A549 (cell line): ENCODE measurements around the gene DDX18. TPM values are rescaled to one million over a fixed set of nuclear protein-coding genes. Genes with fewer than 3 reads are reported as not detected.

Source experiments
- ATOH8 ChIP-seq: fragments of 250-450 bp; sonication (Bioruptor Pico); IDR thresholded peaks from 2 replicates; pipeline ENCODE4 v1.5.0; 2020; ENCODE audit warnings: low read depth, mild to moderate bottlenecking, moderate library complexity
- CBX8 ChIP-seq: fragments of 200-600 bp; sonication (generic); IDR thresholded peaks from 2 replicates; pipeline ENCODE4 v1.6.1; 2016
- CEBPB ChIP-seq, 2 experiments: fragments of >200 bp in 1 of 2; sonication (Bioruptor Twin) in 1 of 2; formaldehyde crosslinking in 1 of 2; IDR thresholded peaks; 2 replicates each; pipeline ENCODE4 v1.6.1; 2012 to 2016
- EHMT2 ChIP-seq: fragments of 200-600 bp; sonication (generic); IDR thresholded peaks from 2 replicates; pipeline ENCODE4 v1.6.1; 2016; ENCODE audit warnings: antibody characterized with exemption, low read depth, mild to moderate bottlenecking, moderate library complexity
- FOSL2 ChIP-seq, 2 experiments: fragments of 450-650 bp in 1 of 2; fragments of >200 bp in 1 of 2; sonication (Bioruptor Twin) in 1 of 2; formaldehyde crosslinking; IDR thresholded peaks; 2 replicates each; pipeline versions ENCODE4 v1.5.0 to v1.6.1; 2016 to 2020; ENCODE audit warnings: mild to moderate bottlenecking in 1 of 2, moderate library complexity in 1 of 2
- FOXS1 ChIP-seq: fragments of 250-450 bp; sonication (Bioruptor Pico); IDR thresholded peaks from 2 replicates; pipeline ENCODE4 v1.5.0; 2020; ENCODE audit warnings: mild to moderate bottlenecking, moderate library complexity
- HDAC2 ChIP-seq: fragments of 200-600 bp; sonication (generic); IDR thresholded peaks from 2 replicates; pipeline ENCODE4 v1.6.1; 2016
- HOXA7 ChIP-seq: fragments of 250-450 bp; sonication (Bioruptor Pico); IDR thresholded peaks from 2 replicates; pipeline ENCODE4 v1.5.0; 2020; ENCODE audit warnings: mild to moderate bottlenecking, moderate library complexity
- HOXB5 ChIP-seq: fragments of 250-450 bp; sonication (Bioruptor Pico); IDR thresholded peaks from 2 replicates; pipeline ENCODE4 v1.5.0; 2020; ENCODE audit warnings: mild to moderate bottlenecking, moderate library complexity
- JUN ChIP-seq, 2 experiments: fragments of >200 bp; sonication (Bioruptor Twin); formaldehyde crosslinking; IDR thresholded peaks; 2 replicates in 1 of 2; 3 replicates in 1 of 2; pipeline ENCODE4 v1.6.1; 2016 to 2017
- JUNB ChIP-seq: fragments of >200 bp; sonication (Bioruptor Twin); formaldehyde crosslinking; IDR thresholded peaks from 2 replicates; pipeline ENCODE4 v1.6.1; 2016
- MAX ChIP-seq: IDR thresholded peaks from 2 replicates; pipeline ENCODE4 v1.6.1; 2012
- MYC ChIP-seq: IDR thresholded peaks from 2 replicates; pipeline ENCODE4 v1.6.1; 2012; ENCODE audit warnings: mild to moderate bottlenecking, inconsistent platforms, low read length, improper control_type of control experiment, borderline replicate concordance
- NPAS2 ChIP-seq: fragments of 250-450 bp; sonication (Bioruptor Pico); IDR thresholded peaks from 2 replicates; pipeline ENCODE4 v1.8.0; 2022; ENCODE audit warnings: mild to moderate bottlenecking, moderate library complexity, borderline replicate concordance
- POLR2A ChIP-seq: IDR thresholded peaks from 2 replicates; pipeline ENCODE4 v1.6.1; 2012; ENCODE audit warnings: mild to moderate bottlenecking, low read length
- RAD21 ChIP-seq, 2 experiments: fragments of >200 bp in 1 of 2; sonication (Bioruptor Twin) in 1 of 2; formaldehyde crosslinking in 1 of 2; IDR thresholded peaks in 1 of 2; conservative IDR thresholded peaks in 1 of 2; 2 replicates in 1 of 2; 3 replicates in 1 of 2; pipeline ENCODE4 v1.6.1; 2012 to 2018; ENCODE audit warnings: inconsistent platforms in 1 of 2
- RFX5 ChIP-seq: fragments of 450-650 bp; IDR thresholded peaks from 2 replicates; pipeline ENCODE4 v1.7.1; 2014; ENCODE audit warnings: antibody characterized with exemption, mild to moderate bottlenecking, moderate library complexity
- USF2 ChIP-seq: fragments of 450-650 bp; IDR thresholded peaks from 2 replicates; pipeline ENCODE4 v1.6.1; 2014; ENCODE audit warnings: antibody characterized with exemption
- ZFP36 ChIP-seq: fragments of 450-650 bp; IDR thresholded peaks from 2 replicates; pipeline ENCODE4 v1.6.1; 2014; ENCODE audit warnings: borderline replicate concordance; ENCODE audit not compliant: partially characterized antibody
- ZNF302 ChIP-seq: fragments of 250-450 bp; sonication (Bioruptor Pico); IDR thresholded peaks from 2 replicates; pipeline ENCODE4 v1.9.0; 2021; ENCODE audit warnings: inconsistent platforms, mild to moderate bottlenecking, moderate library complexity
- ZSCAN20 ChIP-seq: fragments of 250-450 bp; sonication (Bioruptor Pico); IDR thresholded peaks from 2 replicates; pipeline ENCODE4 v1.8.0; 2022; ENCODE audit warnings: mild to moderate bottlenecking, moderate library complexity
- polyA plus RNA-seq, 4 experiments: library from polyadenylated mRNA; depleted of rRNA in 3 of 4; stranded (reverse); fragments of >200 nt; fragmentation: RNase III in 1 of 4; extraction: RNeasy Plus Mini Kit Qiagen cat#74134 plus additional on column Dnase treatment in 1 of 4; gene quantifications; 2 replicates in 3 of 4; 3 replicates in 1 of 4; pipeline ENCODE4 v1.2.3, GENCODE V29; 2011 to 2017
- TF ChIP-seq, protein P1 (sequence below): IDR thresholded peaks from 2 replicates; pipeline ENCODE4 v1.6.1; 2012
- TF ChIP-seq, protein P2 (sequence below): fragments of >200 bp; sonication (Bioruptor Twin); formaldehyde crosslinking; IDR thresholded peaks from 3 replicates; pipeline ENCODE4 v1.5.1; 2016
- TF ChIP-seq, protein P3 (sequence below): fragments of 150-350 bp; IDR thresholded peaks from 2 replicates; pipeline ENCODE4 v1.6.1; 2014; ENCODE audit warnings: low read depth, mild to moderate bottlenecking, low read length

Gene DDX18
- polyA plus RNA-seq, 2 of the 4 experiments (the other 2 are of a cell fraction), result 66.6 to 115 TPM

- peak; percentile 97 for TF ChIP-seq MYC
- TF ChIP-seq EHMT2, result no peak
- TF ChIP-seq ATOH8 (CRISPR knock-in tag), result no peak
- TF ChIP-seq NPAS2 (CRISPR knock-in tag), result no peak
- TF ChIP-seq JUNB, result no peak
- TF ChIP-seq, protein P1, sequence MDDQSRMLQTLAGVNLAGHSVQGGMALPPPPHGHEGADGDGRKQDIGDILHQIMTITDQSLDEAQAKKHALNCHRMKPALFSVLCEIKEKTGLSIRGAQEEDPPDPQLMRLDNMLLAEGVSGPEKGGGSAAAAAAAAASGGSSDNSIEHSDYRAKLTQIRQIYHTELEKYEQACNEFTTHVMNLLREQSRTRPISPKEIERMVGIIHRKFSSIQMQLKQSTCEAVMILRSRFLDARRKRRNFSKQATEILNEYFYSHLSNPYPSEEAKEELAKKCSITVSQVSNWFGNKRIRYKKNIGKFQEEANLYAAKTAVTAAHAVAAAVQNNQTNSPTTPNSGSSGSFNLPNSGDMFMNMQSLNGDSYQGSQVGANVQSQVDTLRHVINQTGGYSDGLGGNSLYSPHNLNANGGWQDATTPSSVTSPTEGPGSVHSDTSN, result peak; percentile 59; the same call in 1 of the 2 replicates
- TF ChIP-seq HOXB5 (CRISPR knock-in tag), result no peak
- TF ChIP-seq, protein P2, sequence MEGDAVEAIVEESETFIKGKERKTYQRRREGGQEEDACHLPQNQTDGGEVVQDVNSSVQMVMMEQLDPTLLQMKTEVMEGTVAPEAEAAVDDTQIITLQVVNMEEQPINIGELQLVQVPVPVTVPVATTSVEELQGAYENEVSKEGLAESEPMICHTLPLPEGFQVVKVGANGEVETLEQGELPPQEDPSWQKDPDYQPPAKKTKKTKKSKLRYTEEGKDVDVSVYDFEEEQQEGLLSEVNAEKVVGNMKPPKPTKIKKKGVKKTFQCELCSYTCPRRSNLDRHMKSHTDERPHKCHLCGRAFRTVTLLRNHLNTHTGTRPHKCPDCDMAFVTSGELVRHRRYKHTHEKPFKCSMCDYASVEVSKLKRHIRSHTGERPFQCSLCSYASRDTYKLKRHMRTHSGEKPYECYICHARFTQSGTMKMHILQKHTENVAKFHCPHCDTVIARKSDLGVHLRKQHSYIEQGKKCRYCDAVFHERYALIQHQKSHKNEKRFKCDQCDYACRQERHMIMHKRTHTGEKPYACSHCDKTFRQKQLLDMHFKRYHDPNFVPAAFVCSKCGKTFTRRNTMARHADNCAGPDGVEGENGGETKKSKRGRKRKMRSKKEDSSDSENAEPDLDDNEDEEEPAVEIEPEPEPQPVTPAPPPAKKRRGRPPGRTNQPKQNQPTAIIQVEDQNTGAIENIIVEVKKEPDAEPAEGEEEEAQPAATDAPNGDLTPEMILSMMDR, result peak; percentile 99
- no peak for TF ChIP-seq HDAC2
- TF ChIP-seq USF2, result peak; percentile 72
- peak in 1 of 2 experiments; percentile 88; a peak in 3 of 5 replicates for TF ChIP-seq JUN (IDR thresholded peaks at IDR 0.05)
- TF ChIP-seq MAX, result peak; percentile 99
- TF ChIP-seq CBX8, result no peak
- TF ChIP-seq CEBPB (IDR thresholded peaks at IDR 0.05), result no peak
- TF ChIP-seq ZFP36, result no peak
- TF ChIP-seq FOXS1 (CRISPR knock-in tag), result no peak
- TF ChIP-seq POLR2A, result peak; percentile 75
- TF ChIP-seq ZSCAN20 (CRISPR knock-in tag), result no peak
- TF ChIP-seq, protein P3, sequence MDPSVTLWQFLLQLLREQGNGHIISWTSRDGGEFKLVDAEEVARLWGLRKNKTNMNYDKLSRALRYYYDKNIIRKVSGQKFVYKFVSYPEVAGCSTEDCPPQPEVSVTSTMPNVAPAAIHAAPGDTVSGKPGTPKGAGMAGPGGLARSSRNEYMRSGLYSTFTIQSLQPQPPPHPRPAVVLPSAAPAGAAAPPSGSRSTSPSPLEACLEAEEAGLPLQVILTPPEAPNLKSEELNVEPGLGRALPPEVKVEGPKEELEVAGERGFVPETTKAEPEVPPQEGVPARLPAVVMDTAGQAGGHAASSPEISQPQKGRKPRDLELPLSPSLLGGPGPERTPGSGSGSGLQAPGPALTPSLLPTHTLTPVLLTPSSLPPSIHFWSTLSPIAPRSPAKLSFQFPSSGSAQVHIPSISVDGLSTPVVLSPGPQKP, result no peak
- no peak for TF ChIP-seq HOXA7 (CRISPR knock-in tag)
- no peak for TF ChIP-seq ZNF302 (CRISPR knock-in tag)
- TF ChIP-seq RFX5, result no peak
- peak; percentile 79 to 84 for TF ChIP-seq RAD21 (conservative IDR thresholded peaks at IDR 0.05 in 1 of 2, IDR thresholded peaks at IDR 0.05 in 1 of 2)
- no peak for TF ChIP-seq FOSL2 (IDR thresholded peaks at IDR 0.05)
- no peak; the same call in 1 of the 2 replicates for TF ChIP-seq FOSL2 (CRISPR knock-in tag; IDR thresholded peaks at IDR 0.05)
- TF ChIP-seq, all 56 proteins: peak for 17
Measured at GRCh38 chr2:117814417-117815264, at the start of gene DDX18 (continued).
